Body of pancreas (tissue), 4 donors: ENCODE results near the gene MICAL2. TPM values are rescaled to one million over a fixed set of nuclear protein-coding genes. Genes with fewer than 3 reads are reported as not detected.

ENCODE experiments used
- ATAC-seq: fragments of 150-250 bp; one replicate; pipeline ENCODE4 v1.9.1; 2016
- DNase-seq, 4 donors: peaks; one replicate each; pipeline ENCODE4 v3.0.0-alpha.2; 2019
- H3K27ac ChIP-seq, 4 donors: fragments of 200-600 bp; sonication (generic); 1 replicate in 3 of 4; 2 replicates in 1 of 4; pipeline versions ENCODE4 v1.5.1 to v1.6.1; 2016 to 2019; ENCODE audit warnings: mild to moderate bottlenecking in 1 of 4, mixed read lengths in 1 of 4, moderate library complexity in 1 of 4
- H3K27me3 ChIP-seq, 2 donors: fragments of 200-600 bp; sonication (generic); one replicate each; pipeline ENCODE4 v1.6.0; 2016; ENCODE audit warnings: mild to moderate bottlenecking in 1 of 2
- H3K36me3 ChIP-seq, 2 donors: fragments of 200-600 bp; sonication (generic); replicated peaks in 1 of 2; 2 replicates each; pipeline ENCODE4 v1.5.1; 2016; ENCODE audit warnings: low read depth in 2 of 2; ENCODE audit not compliant: insufficient read depth in 1 of 2
- H3K4me1 ChIP-seq: fragments of 200-600 bp; sonication (generic); one replicate; pipeline ENCODE4 v1.6.0; 2016
- H3K4me3 ChIP-seq, 2 donors: fragments of 200-600 bp; sonication (generic); 1 replicate in 1 of 2; 2 replicates in 1 of 2; pipeline ENCODE4 v1.5.1; 2016 to 2019
- H3K9me3 ChIP-seq, 3 donors: fragments of 200-600 bp; sonication (generic); 1 replicate in 2 of 3; 2 replicates in 1 of 3; pipeline ENCODE4 v1.5.1; 2016
- CTCF ChIP-seq, 7 experiments: fragments of 450-650 bp in 4 of 7; fragments of 200-600 bp in 3 of 7; sonication (generic) in 3 of 7; IDR thresholded peaks; one replicate each; pipeline ENCODE4 v1.5.1; 2016 to 2019; ENCODE audit warnings: antibody characterized with exemption in 7 of 7
- POLR2A ChIP-seq, 3 donors: fragments of 450-650 bp; IDR thresholded peaks; one replicate each; pipeline ENCODE4 v1.6.1; 2016; ENCODE audit warnings: antibody characterized with exemption in 3 of 3, mild to moderate bottlenecking in 2 of 3
- WGBS, 2 donors: methylation state at CpG; one replicate each; pipeline ENCODE4 v1.1.5; 2017; 5-methylcytosine and 5-hydroxymethylcytosine counted together
- intact Hi-C: fragments of 100-400 bp; cut with DNase I; formaldehyde crosslinking; loops from one replicate; pipeline ENCODE4 v1.15.1; 2023
- total RNA-seq, 2 donors: library from RNA; depleted of rRNA; stranded (reverse); fragments of >200 nt; gene quantifications; one replicate each; pipeline ENCODE4 v1.1.0, GENCODE V29; 2016

The MICAL2 gene
- total RNA-seq, 2 donors from 2014 or later, result 16.6 to 24.4 TPM

GRCh38 chr11:12157241-12157661 is 46.9 kb downstream of the MICAL2 start:
- H3K4me1 ChIP-seq, result peaks cover 12% of the 10 kb centered on the region
- 75 to 92% methylated on average over 1 of the region's 1 CpG for WGBS, 2 donors
- H3K36me3 ChIP-seq, result no peaks in the 10 kb centered on the region
- no peak for DNase-seq
- no peak for ATAC-seq
- H3K9me3 ChIP-seq, result no peaks in the 10 kb centered on the region
- intact Hi-C loops, result no loop called here
- H3K4me3 ChIP-seq, result no peak overlapping the region
- no peaks in the 10 kb centered on the region for H3K27me3 ChIP-seq
- no peak for TF ChIP-seq CTCF (IDR thresholded peaks at IDR 0.05)
- no peak for TF ChIP-seq POLR2A (IDR thresholded peaks at IDR 0.05)
- H3K27ac ChIP-seq, result no peak overlapping the region

- no peak overlapping the region for H3K4me3 ChIP-seq
- H3K27ac ChIP-seq, result peak overlapping the region in 1 of 4 donors; percentile 22
- H3K4me1 ChIP-seq, result peaks cover 12% of the 10 kb centered on the region
- ATAC-seq (no peak), DNase-seq (no peak)
- TF ChIP-seq POLR2A (IDR thresholded peaks at IDR 0.05) (no peak), CTCF (IDR thresholded peaks at IDR 0.05) (no peak)
- H3K27me3 ChIP-seq, result no peaks in the 10 kb centered on the region
- H3K36me3 ChIP-seq, result no peaks in the 10 kb centered on the region
- 44 to 51% methylated on average over 7 of the region's 7 CpGs for WGBS, 2 donors
- no peaks in the 10 kb centered on the region for H3K9me3 ChIP-seq
- intact Hi-C loops, result no loop called here
These were observed 48.5 kb downstream of the MICAL2 start for GRCh38 chr11:12158909-12159308.

- Histone ChIP-seq H3K4me3 (no peak overlapping the region), H3K27me3 (no peaks in the 10 kb centered on the region), H3K27ac (peak overlapping the region in 1 of 4 donors; percentile 22), H3K4me1 (peaks cover 12% of the 10 kb centered on the region), H3K9me3 (no peaks in the 10 kb centered on the region), H3K36me3 (no peaks in the 10 kb centered on the region)
- TF ChIP-seq POLR2A (IDR thresholded peaks at IDR 0.05) (no peak), CTCF (IDR thresholded peaks at IDR 0.05) (no peak)
- WGBS, 2 donors, result 68 to 72% methylated on average over 9 of the region's 9 CpGs
- ATAC-seq, result no peak
- intact Hi-C loops, result no loop called here
- DNase-seq, result no peak
These were observed 49.1 kb downstream of the MICAL2 start for GRCh38 chr11:12159351-12160099.

GRCh38 chr11:12160231-12160630 is 49.8 kb downstream of the MICAL2 start:
- H3K4me3 ChIP-seq, result no peak overlapping the region
- H3K4me1 ChIP-seq, result peaks cover 12% of the 10 kb centered on the region
- no peak for TF ChIP-seq POLR2A (IDR thresholded peaks at IDR 0.05)
- no peak for TF ChIP-seq CTCF (IDR thresholded peaks at IDR 0.05)
- ATAC-seq, result no peak
- intact Hi-C loops, result no loop called here
- H3K9me3 ChIP-seq, result no peaks in the 10 kb centered on the region
- DNase-seq, result no peak
- WGBS, 2 donors, result 95% methylated on average over 6 of the region's 6 CpGs
- H3K27me3 ChIP-seq, result no peaks in the 10 kb centered on the region
- no peak overlapping the region for H3K27ac ChIP-seq
- no peaks in the 10 kb centered on the region for H3K36me3 ChIP-seq

- intact Hi-C loops, result no loop called here
- ATAC-seq (no peak), DNase-seq (no peak)
- WGBS, 2 donors, result 87 to 92% methylated on average over 12 of the region's 12 CpGs
- H3K27ac ChIP-seq, result no peak overlapping the region
- H3K4me3 ChIP-seq, result no peak overlapping the region
- no peaks in the 10 kb centered on the region for H3K9me3 ChIP-seq
- H3K27me3 ChIP-seq, result no peaks in the 10 kb centered on the region
- no peaks in the 10 kb centered on the region for H3K36me3 ChIP-seq
- TF ChIP-seq POLR2A (IDR thresholded peaks at IDR 0.05), result no peak
- no peak for TF ChIP-seq CTCF (IDR thresholded peaks at IDR 0.05)
- H3K4me1 ChIP-seq, result peaks cover 12% of the 10 kb centered on the region
These were observed 50.3 kb downstream of the MICAL2 start for GRCh38 chr11:12160680-12161079.
